DOHH2 (cell line): ENCODE data around the gene TMEM170A.

Experiments
- H3F3A ChIP-seq: fragments of 200-600 bp; sonication (generic), shearing (Covaris generic); 2 replicates; pipeline ENCODE4 v1.6.0; 2016; ENCODE audit warnings: antibody characterized with exemption, mild to moderate bottlenecking; ENCODE audit not compliant: control insufficient read depth, insufficient read depth
- H3K27ac ChIP-seq: fragments of 200-600 bp; sonication (generic); 2 replicates; pipeline ENCODE4 v1.5.1; 2014; ENCODE audit warnings: low read depth, mild to moderate bottlenecking, low read length, moderate library complexity
- H3K27me3 ChIP-seq: fragments of 200-600 bp; sonication (generic); 2 replicates; pipeline ENCODE4 v1.6.1; 2014; ENCODE audit warnings: mild to moderate bottlenecking, low read length, mixed read lengths; ENCODE audit not compliant: control insufficient read depth
- H3K36me3 ChIP-seq: fragments of 200-600 bp; sonication (generic); 2 replicates; pipeline ENCODE4 v1.6.1; 2014; ENCODE audit warnings: mild to moderate bottlenecking, low read length, moderate library complexity, mixed read lengths; ENCODE audit not compliant: control insufficient read depth
- H3K4me1 ChIP-seq: fragments of 200-600 bp; sonication (generic); 2 replicates; pipeline ENCODE4 v1.6.1; 2014; ENCODE audit warnings: mild to moderate bottlenecking, low read length, mixed read lengths; ENCODE audit not compliant: control insufficient read depth
- H3K4me2 ChIP-seq: fragments of 200-600 bp; sonication (generic); 2 replicates; pipeline ENCODE4 v1.6.0; 2014; ENCODE audit warnings: mild to moderate bottlenecking, low read length, moderate library complexity
- H3K4me3 ChIP-seq: fragments of 200-600 bp; sonication (generic); 2 replicates; pipeline ENCODE4 v1.5.1; 2014; ENCODE audit warnings: mild to moderate bottlenecking, low read length, mixed read lengths
- H3K79me2 ChIP-seq: fragments of 200-600 bp; sonication (generic); 2 replicates; pipeline ENCODE4 v1.6.1; 2014; ENCODE audit warnings: mild to moderate bottlenecking, low read length, mixed read lengths; ENCODE audit not compliant: control insufficient read depth
- H3K9me2 ChIP-seq: fragments of 200-600 bp; sonication (generic); replicated peaks from 2 replicates; pipeline ENCODE4 v1.6.1; 2014; ENCODE audit warnings: mild to moderate bottlenecking, low read length, mixed read lengths; ENCODE audit not compliant: control insufficient read depth
- H3K9me3 ChIP-seq: fragments of 200-600 bp; sonication (generic); 2 replicates; pipeline ENCODE4 v1.6.1; 2014; ENCODE audit warnings: antibody characterized with exemption, low read length, mixed read lengths; ENCODE audit not compliant: control insufficient read depth, insufficient read depth
- H4K20me1 ChIP-seq: fragments of 200-600 bp; sonication (generic); 2 replicates; pipeline ENCODE4 v1.6.0; 2014; ENCODE audit warnings: low read depth, mild to moderate bottlenecking, antibody characterized with exemption, low read length, moderate library complexity; ENCODE audit not compliant: control insufficient read depth, insufficient read depth
- CTCF ChIP-seq: fragments of 200-600 bp; sonication (generic); IDR thresholded peaks from one replicate; pipeline ENCODE4 v1.5.1; 2014; ENCODE audit warnings: antibody characterized with exemption, mild to moderate bottlenecking, low read depth, low read length; ENCODE audit not compliant: poor library complexity, severe bottlenecking
- EZH2phosphoT487 ChIP-seq: fragments of 200-600 bp; sonication (generic); IDR thresholded peaks from 2 replicates; pipeline ENCODE4 v1.6.1; 2017; ENCODE audit warnings: borderline replicate concordance, mild to moderate bottlenecking, antibody characterized with exemption, low read length, moderate library complexity, mixed read lengths

TMEM170A gene

GRCh38 chr16:75461575-75461974, 2.9 kb downstream of the TMEM170A start:
- H3K79me2 ChIP-seq, result peaks cover 73% of the 10 kb centered on the region
- no peak overlapping the region for H3K27ac ChIP-seq
- no peaks in the 10 kb centered on the region for H3K9me3 ChIP-seq
- H3K27me3 ChIP-seq, result no peaks in the 10 kb centered on the region
- no peak for TF ChIP-seq EZH2phosphoT487
- H3K4me2 ChIP-seq, result no peak overlapping the region
- H4K20me1 ChIP-seq, result peaks cover 6% of the 10 kb centered on the region
- no peaks in the 10 kb centered on the region for H3K9me2 ChIP-seq
- H3K4me1 ChIP-seq, result peaks cover 8% of the 10 kb centered on the region
- H3K36me3 ChIP-seq, result peaks cover 3% of the 10 kb centered on the region; the same call in 1 of the 2 replicates
- no peaks in the 10 kb centered on the region for H3F3A ChIP-seq
- H3K4me3 ChIP-seq, result no peak overlapping the region

- Histone ChIP-seq H3K9me3 (no peaks in the 10 kb centered on the region), H3F3A (no peaks in the 10 kb centered on the region), H4K20me1 (peaks cover 6% of the 10 kb centered on the region), H3K79me2 (peaks cover 83% of the 10 kb centered on the region), H3K4me1 (peaks cover 8% of the 10 kb centered on the region), H3K36me3 (peaks cover 3% of the 10 kb centered on the region; the same call in 1 of the 2 replicates), H3K4me2 (no peak overlapping the region), H3K27me3 (no peaks in the 10 kb centered on the region), H3K27ac (no peak overlapping the region), H3K4me3 (no peak overlapping the region), H3K9me2 (no peaks in the 10 kb centered on the region)
- TF ChIP-seq EZH2phosphoT487, result no peak
- TF ChIP-seq CTCF, result no peak
Measured at GRCh38 chr16:75460446-75460845, 4.0 kb downstream of the TMEM170A start.

GRCh38 chr16:75459691-75460090, 4.8 kb downstream of the TMEM170A start:
- no peaks in the 10 kb centered on the region for H3K9me3 ChIP-seq
- no peak overlapping the region for H3K27ac ChIP-seq
- H3K79me2 ChIP-seq, result peaks cover 88% of the 10 kb centered on the region
- no peaks in the 10 kb centered on the region for H3F3A ChIP-seq
- peaks cover 6% of the 10 kb centered on the region for H4K20me1 ChIP-seq
- no peak overlapping the region for H3K4me3 ChIP-seq
- peaks cover 3% of the 10 kb centered on the region; the same call in 1 of the 2 replicates for H3K36me3 ChIP-seq
- no peak overlapping the region for H3K4me2 ChIP-seq
- TF ChIP-seq CTCF (no peak), EZH2phosphoT487 (no peak)
- H3K4me1 ChIP-seq, result peaks cover 5% of the 10 kb centered on the region
- no peaks in the 10 kb centered on the region for H3K9me2 ChIP-seq
- no peaks in the 10 kb centered on the region for H3K27me3 ChIP-seq

GRCh38 chr16:75458439-75458838, 6.0 kb downstream of the TMEM170A start:
- H3K4me3 ChIP-seq, result no peak overlapping the region
- no peaks in the 10 kb centered on the region for H3F3A ChIP-seq
- H3K9me2 ChIP-seq, result no peaks in the 10 kb centered on the region
- peaks cover 6% of the 10 kb centered on the region for H4K20me1 ChIP-seq
- H3K79me2 ChIP-seq, result peaks cover 93% of the 10 kb centered on the region
- H3K4me2 ChIP-seq, result no peak overlapping the region
- no peak overlapping the region for H3K27ac ChIP-seq
- H3K9me3 ChIP-seq, result no peaks in the 10 kb centered on the region
- peaks cover 5% of the 10 kb centered on the region for H3K4me1 ChIP-seq
- no peaks in the 10 kb centered on the region for H3K27me3 ChIP-seq
- H3K36me3 ChIP-seq, result peaks cover 3% of the 10 kb centered on the region; the same call in 1 of the 2 replicates
- no peak for TF ChIP-seq CTCF
- TF ChIP-seq EZH2phosphoT487, result no peak
